Midbrain (tissue), 1 donor: ENCODE results near the gene DNM1.
A peak's percentile ranks its signal among the peaks of the same experiment; 100 is the strongest.

Source experiments
- DNase-seq: peaks from one replicate; lab custom pipeline; 2025; lab: John Stamatoyannopoulos, UW

Gene DNM1

GRCh38 chr9:128205296-128205944 is 2.2 kb downstream of the DNM1 start:
- DNase-seq = no peak

- DNase-seq = no peak
Observed at GRCh38 chr9:128206484-128206883, 3.3 kb downstream of the DNM1 start.

DNA sequence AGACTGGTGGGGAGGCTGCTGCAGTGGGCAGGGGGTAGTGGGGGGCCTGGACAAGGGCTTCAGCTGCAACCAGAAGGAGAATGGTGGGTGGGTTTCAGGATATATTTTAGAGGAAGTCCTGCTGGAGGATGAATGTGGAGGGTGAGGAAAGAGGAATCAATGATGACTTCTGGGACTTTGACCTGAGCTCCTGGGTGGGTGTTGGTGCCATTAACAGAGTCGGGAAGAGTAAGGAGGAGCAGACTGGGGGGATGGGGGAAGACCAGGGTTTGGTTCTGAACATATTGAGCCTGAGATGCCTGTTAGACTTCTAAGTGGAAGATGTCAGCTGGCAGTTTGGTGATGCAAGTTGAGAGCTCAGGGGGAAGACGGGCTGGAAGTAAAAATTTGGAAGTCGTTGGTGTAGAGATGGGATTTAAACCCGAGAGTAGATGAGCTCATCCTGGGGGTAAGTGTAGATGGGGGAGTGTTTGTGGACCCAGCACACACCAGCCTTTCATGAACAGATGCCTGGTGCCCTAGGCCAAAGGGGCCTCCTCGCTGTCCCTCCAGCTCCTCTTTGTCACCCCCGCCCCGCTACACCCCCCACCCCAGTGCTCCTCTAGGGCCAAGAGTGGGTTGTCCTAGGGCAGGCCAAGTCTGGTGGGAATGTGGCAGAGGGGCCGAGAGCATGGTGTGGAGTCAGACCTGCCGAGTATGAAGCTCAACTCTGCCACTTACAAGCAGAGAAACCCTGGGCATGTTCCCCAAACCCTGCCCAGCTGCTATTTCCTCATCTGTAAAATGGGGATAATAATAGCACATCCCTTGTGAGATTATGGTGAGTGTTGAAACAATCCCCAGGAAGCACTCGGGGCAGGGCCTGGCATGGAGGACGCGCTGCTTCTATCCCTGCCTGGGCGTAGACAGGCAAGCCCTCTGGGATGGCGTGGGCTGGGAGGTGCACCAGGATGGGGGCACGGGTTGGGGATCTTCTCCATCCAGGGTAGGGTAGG is 4.0 kb downstream of the DNM1 start:
- no peak for DNase-seq

GRCh38 chr9:128208386-128208785 is 5.2 kb downstream of the DNM1 start:
- no peak for DNase-seq

- DNase-seq = no peak
Observed at GRCh38 chr9:128208946-128209669, 5.9 kb downstream of the DNM1 start.

GRCh38 chr9:128211186-128211980 is 8.2 kb downstream of the DNM1 start:
- DNase-seq = no peak

DNA sequence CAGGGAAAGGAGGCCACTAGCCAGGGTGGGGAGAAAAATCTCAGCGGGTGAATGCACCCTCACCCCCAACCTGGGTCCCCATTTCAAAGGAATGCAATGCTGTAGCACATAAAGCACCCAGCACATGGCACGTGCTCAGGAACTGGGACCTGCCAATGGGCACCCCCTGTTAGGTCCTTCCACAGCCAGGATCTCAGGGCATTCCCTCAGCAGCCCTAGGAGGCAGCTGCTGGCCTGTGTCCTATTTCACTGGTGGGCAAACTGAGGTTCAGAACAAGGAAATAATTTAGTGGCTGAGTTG is 8.8 kb downstream of the DNM1 start:
- DNase-seq = no peak

- no peak for DNase-seq
Observed at GRCh38 chr9:128213746-128214497, 10.7 kb downstream of the DNM1 start.

GRCh38 chr9:128214571-128215490 is 11.7 kb downstream of the DNM1 start:
- DNase-seq = no peak

- no peak for DNase-seq
Observed at GRCh38 chr9:128215491-128216409, 12.6 kb downstream of the DNM1 start.

- no peak for DNase-seq
Observed at GRCh38 chr9:128216781-128217553, 13.8 kb downstream of the DNM1 start.

DNA sequence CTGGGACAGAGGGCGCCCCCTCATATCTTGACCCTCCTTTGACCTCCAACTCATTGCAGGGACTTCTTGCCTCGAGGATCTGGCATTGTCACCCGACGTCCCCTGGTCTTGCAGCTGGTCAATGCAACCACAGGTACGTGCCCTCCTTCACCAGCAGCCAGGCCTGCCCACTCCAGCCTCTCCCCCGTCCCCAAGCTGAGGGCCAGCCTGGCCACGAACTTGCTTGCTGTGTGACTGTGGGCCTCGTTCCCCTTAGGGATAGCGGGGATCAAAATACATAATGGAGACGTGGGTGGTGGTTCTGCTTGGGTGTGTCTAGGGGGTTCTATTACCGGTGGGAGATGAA is 15.0 kb downstream of the DNM1 start:
- DNase-seq = no peak

DNA sequence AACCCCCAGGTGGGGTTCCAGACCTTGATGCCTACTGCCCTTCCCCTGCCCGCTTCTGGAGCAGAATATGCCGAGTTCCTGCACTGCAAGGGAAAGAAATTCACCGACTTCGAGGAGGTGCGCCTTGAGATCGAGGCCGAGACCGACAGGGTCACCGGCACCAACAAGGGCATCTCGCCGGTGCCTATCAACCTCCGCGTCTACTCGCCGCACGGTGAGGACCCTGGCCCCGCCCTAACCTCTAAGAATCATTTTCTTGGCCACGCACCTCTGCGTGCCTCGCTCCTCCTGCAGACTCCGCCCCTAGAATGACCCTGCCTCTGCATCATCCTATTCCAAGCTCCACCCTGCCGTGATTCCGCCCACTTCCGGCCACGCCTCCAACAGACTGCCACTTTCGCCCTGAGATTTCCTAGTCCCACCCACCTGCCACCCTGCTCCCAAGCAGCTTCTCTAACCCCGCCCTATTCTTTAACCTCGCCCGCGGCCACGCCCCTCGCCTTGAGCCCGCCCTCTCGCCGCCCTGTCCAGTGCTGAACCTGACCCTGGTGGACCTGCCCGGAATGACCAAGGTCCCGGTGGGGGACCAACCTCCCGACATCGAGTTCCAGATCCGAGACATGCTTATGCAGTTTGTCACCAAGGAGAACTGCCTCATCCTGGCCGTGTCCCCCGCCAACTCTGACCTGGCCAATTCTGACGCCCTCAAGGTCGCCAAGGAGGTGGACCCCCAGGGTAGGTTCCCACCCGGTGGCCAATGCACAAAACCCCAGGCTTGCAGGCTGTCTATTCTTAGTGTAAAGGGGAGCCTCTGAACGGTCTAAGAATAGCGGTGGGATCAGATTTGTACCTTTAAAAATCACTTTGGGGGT is 15.6 kb downstream of the DNM1 start:
- peak; percentile 83 for DNase-seq

GRCh38 chr9:128219831-128220230 is 16.7 kb downstream of the DNM1 start:
- no peak for DNase-seq

- no peak for DNase-seq
Observed at GRCh38 chr9:128222026-128222425, 18.8 kb downstream of the DNM1 start.

DNA sequence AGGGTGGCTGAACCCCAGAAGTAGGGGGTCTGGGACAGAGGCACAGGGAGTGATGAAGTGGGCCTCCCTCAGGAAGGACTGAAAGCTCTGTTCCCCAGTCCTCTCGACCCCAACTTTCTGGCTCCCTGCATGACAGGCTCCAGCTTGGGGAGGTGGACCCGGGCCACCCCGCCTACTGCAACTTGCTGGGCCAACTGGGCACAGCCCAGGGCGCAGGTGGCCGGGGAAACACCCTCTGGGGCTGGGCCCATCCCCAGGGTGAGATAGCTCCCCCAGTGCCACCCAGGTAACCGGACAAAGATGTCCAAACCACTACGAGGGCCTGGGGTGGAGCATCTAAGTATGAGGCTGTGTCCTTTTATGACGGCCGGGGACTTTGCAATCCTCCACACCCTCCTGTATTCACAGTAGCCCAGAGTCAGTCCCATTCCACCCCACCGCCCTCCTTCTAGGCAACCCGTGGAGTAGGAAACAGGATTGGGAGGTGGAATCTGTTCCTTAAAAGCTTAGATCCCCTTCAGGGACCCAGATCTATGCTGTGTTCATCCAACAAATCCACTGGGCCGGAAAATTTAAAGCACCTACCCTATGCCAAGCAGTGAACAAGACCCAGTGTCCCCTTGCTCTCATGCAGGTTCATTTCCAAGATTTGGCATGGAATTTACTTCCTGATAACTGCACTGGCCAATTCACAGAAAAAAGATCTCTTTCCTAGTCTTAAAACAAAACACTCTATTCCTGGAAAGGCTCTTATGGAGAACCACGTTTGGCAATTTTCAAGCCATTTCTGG is 19.9 kb downstream of the DNM1 start:
- no peak for DNase-seq
